Germinal center (tissue), 1 donor: ENCODE data around the gene PROC.

Experiments used
- DNase-seq: peaks from one replicate; pipeline ENCODE4 v3.0.0; 2012; ENCODE audit warnings: mixed read lengths, low spot score

PROC gene

DNA sequence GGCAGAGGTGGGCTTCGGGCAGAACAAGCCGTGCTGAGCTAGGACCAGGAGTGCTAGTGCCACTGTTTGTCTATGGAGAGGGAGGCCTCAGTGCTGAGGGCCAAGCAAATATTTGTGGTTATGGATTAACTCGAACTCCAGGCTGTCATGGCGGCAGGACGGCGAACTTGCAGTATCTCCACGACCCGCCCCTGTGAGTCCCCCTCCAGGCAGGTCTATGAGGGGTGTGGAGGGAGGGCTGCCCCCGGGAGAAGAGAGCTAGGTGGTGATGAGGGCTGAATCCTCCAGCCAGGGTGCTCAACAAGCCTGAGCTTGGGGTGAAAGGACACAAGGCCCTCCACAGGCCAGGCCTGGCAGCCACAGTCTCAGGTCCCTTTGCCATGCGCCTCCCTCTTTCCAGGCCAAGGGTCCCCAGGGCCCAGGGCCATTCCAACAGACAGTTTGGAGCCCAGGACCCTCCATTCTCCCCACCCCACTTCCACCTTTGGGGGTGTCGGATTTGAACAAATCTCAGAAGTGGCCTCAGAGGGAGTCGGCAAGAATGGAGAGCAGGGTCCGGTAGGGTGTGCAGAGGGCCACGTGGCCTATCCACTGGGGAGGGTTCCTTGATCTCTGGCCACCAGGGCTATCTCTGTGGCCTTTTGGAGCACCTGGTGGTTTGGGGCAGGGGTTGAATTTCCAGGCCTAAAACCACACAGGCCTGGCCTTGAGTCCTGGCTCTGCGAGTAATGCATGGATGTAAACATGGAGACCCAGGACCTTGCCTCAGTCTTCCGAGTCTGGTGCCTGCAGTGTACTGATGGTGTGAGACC is at the start of gene PROC:
TSS of gene PROC (plus strand) at position 128 of the 812 bp plus-strand sequence. CDS start 1,516 bp downstream, outside the sequence.
- DNase-seq: no peak

DNA sequence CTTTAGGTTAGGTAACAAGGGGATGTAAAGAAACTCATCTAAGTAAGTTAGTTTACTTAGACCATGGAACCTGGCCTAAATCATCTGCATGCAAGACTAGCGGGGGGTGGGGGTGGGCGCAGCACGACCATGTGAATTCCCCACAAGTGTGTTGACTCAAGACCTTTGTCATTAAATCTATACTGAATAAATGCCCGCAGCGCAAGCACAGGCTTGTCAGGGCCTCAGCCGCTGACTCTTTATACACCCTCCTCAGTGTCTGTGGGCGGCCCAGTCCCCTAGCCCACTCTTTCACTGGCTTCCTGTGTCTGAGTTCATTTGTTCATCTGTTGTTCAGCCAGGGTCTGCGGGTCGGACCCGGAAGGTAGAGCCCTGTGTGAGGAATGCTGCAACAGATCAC is 48.2 kb upstream of the PROC start:
- no peak for DNase-seq

DNA sequence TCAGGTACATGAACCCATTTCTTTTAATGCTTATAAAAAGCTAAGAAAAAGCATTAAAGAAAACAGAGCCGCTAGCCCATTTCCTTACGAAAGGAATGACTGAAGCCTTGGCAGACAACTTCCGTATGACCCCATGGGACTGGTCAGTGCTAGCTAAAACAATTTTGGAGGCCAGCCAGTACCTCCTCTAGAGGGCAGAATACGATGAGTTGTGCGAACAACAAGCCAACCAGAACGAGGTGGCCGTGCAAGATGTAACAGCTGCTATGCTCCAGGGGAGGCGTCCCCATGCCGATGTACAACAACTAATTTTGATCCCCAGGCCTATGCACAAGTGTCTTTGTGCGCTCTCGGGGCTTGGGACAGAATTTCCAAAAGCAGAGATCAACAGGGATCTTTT is 47.2 kb upstream of the PROC start:
- DNase-seq: no peak

DNA sequence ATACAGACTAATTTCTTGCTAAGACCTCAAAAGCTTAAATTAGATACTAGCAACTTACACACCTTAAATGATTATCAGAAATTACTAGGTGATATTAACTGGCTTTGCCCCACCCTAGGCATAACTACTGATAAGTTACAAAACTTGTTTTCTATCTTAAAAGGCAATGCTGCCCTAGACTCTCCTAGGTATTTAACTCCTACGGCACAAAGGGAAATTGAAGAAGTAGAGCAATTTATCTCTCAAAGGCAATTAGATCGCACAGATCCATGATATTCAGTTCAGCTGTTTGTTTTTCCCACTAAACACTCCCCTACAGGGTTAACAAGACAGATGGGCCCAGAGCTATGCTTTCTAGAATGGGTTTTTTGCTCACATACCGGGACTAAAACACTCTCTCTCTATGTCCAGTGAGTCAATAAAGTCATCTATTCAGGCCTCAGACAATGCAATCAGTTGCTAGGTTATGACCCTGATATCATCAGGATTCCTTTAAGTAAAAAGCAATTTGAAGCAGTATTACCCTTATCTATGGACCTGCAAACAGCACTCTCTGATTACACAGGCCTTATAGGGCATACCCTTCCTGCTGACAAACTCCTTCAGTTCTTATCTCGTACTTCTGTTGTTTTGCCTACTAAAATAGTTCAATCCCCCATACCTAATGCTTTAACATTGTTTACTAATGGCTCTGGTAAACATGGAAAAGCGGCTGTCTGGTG is 44.7 kb upstream of the PROC start:
- no peak for DNase-seq

DNA sequence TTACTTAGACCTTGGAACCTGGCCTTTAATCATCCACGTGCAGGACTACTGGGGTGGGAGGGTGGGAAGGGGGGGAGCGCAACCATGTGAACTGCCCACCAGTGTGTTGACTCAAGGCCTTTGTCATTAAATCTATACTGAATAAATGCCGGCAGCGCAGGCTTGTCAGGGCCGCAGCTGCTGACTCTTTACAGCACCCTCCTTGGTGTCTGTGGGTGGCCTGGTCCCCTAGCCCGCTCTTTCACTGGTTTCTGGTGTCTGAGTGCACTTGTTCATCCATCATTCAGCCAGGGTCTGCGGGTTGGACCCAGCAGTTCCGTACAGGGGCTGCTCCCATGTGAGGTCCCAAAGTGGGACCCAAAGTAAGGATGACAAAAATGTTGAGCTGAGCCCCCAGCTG is 42.0 kb upstream of the PROC start:
- DNase-seq: no peak

DNA sequence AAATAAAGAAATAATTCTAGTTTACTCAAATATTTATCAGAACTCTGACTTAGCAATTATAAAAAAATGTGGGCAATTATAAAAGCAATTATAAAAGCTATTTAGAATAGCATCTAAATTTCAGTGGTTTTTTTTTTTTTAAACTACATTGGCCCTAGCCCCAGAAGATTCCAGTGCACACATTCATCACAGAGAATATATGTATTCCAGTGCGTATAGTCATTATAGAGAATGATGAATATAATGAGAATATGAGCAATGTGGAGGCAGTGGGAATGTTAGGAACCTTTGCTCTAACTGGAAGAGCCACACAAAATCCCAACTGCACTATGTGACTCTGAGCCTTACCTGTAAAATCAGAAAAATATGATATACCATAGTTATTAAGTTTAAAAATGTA is 41.0 kb upstream of the PROC start:
- no peak for DNase-seq

DNA sequence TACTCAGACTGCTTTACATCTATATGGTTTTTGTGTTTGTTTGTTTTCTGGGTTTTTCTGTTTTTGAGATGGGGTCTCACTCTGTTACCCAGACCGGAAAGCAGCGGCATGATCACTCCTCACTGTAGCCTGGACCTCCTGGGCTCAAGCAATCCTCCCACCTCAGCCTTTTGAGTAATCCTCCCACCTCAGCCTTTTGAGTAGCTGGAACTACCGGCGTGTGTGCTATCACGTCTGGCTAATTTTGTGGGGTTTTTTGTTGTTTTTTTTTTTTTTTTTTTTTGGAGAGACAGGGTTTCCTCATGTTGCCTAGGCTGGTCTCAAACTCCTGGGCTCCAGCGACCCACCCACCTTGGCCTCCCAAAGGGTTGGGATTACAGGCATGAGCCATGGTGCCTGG is 39.5 kb upstream of the PROC start:
- no peak for DNase-seq

DNA sequence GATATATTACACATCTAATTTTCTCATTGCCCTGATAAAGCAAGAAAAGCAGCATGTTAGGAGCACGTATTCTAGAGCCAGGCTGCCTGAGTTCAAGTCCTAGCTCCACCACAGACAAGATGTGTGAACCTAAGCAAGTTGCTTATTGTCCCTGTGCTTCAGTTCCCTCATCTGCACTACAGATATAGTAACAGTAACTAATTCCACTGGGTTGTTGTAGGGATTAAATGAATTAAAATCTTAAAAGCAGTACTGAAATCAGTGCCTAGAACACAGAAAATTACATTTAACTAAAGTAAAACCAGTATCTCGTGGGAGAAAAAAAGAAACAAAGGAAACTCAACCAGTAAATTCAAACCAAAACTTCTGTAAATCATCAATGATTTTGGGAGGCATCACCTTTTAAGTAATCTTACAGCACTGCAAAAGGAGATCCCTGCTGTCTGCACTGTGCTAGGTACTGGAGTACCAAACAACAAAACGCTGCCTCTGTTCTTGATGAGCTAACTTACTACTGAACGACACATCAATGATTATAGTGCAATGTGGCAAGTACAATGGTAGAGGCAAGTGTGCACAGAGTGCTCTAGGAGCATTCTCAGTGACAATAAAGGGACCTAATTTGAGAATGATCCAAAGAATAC is 38.4 kb upstream of the PROC start:
- DNase-seq: no peak

DNA sequence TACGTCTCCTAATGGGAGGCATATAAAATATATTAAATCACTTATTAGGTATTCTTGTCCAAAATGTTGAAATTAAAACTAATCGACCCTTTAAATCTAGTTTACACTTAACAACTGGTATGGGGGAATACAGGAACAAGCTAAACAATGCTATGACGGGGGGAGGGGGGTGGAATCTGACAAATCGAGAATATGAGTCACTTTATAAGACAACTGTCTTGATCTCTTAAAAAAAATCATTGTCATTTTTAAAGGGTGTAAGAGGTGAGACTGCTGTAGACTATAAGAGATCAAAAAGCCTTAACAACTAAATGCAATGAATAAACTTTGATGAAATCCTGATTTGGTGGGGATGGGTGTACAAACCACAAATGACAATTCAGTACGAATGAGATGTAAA is 36.5 kb upstream of the PROC start:
- DNase-seq: no peak

DNA sequence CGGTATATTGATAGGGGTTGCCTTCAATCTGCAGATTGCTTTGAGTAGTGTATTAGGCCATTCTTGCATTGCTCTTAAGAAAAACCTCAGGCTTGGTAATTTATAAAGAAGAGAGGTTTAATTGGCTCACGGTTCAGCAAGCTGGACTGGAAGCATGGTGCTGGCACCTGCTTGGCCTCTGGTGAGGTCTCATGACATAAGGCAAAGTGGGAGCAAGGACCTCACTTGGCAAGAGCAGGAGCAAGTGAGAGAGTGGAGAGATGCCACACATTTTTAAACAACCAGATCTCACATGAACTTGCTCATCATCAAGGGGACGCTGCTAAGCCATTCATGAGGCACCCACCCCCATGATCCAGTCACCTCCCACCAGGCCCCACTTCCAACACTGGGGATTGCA is 35.4 kb upstream of the PROC start:
- DNase-seq: no peak

DNA sequence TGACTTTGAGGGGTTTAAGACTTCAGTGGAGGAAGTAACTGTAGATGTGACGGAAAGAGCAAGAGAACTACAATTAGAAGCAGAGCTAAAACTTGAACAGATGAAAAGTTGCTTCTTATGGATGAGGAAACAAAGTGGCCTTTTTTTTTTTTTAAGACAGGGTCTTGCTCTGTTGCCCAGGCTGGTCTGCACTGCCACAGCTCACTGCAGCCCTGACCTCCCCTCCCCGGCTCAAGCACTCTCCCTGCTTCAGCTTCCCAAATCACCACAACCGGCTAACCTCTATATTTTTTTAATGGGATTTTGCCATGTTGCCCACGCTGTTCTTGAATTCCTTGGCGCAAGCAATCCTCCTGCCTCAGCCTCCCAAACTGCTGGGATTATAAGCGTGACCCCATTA is 33.7 kb upstream of the PROC start:
- DNase-seq: no peak

DNA sequence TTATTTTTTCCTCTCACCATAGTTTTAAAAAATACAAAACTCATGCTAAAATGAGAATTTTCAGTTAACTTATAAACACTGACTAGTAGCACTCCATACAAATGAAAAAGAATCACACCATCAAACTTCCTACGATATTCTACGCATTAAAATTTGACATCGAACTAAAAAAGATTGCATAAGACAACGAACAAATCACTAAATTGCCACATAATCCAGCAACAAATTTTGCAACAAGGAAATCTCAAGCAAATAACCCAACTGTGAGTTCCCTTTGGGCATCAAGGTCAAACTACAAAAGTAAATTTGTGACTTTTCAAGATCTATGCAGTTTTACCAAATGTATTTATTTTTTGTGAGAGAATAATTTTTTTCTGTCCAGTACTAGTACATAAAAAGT is 32.0 kb upstream of the PROC start:
- no peak for DNase-seq

DNA sequence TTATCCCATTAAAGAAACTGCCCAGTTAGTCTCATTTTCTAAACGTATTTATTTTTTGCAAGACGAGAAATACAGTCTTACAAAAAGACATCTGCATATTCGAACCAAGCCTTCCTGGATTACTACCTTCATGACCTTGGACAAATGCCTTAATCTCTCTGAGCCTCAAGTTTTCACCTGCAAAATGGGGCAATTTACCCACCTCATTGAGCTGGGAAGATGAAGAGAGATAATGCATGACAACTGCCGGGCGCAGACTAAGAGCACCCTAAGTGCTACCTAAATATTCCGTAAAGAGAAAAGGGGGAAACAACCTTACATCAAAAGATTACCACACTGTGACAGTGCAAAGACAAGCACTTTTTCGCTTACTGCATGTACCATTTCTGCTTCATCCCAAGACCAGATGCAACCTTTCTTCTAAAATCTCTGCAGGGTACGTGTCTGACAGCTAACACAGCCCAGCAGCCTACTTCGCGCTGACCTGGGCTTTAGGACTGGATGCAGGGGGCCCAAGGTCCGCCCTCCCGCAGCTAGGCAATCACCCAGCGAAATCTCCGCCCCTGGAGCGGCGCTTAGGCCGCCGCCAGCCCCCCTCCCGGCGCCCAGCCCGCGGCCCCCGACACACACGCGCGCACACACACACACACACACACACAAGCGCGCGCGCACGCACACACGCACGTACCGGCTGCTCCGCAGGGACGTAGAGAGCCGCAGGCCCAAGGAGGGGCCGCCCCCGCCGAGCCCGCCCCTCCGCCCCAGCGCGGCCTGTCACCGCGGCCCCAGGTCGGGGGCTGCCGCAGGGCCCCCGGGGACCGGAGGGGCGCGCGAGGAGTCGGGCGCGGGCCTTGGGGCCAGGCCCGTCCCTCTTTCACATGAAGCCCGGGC is 31.2 kb upstream of the PROC start:
- DNase-seq: peak; percentile 80

DNA sequence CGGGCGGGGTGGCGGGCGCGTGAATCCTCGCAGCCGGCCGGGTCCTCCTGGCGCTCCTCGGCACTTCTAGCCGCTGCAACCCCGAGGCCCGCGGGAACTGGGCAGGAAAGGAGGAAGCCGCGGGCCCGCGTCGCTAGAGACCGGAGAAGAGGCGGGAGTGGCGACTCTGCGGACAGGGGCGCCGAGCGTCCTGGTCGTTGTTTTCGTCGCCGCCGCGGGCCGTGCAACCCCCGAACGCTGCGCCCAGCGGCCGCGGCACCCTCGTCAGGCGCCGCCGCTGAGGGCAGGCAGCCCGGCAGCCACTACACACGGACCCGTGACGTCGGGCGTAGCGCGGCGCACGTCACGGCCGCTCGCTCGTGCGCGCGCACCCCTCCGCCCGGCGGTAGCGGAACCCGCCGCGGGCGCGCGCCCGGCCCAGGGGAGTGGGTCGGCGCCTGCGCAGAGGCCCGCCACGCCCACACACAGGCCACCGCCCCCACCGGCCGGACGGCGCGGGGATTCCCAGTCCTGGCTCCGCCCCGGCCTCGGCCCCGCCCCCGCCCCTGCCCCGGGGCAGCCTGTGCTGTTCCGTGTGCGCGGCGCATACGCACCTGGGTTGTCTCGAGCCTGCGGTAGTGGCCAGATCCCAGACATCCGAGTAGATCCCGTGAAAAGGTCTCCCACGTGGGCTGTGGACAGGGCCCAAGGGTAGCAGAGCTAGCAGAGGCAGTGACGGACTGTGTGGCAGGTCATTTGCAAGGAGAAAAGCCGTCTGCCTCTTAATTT is 30.4 kb upstream of the PROC start, which contains the start of gene MAP3K2:
TSS of gene MAP3K2 (minus strand) at position 321 of the 768 bp plus-strand sequence. CDS start 44,846 bp downstream, outside the sequence.
- peak; percentile 99 for DNase-seq

DNA sequence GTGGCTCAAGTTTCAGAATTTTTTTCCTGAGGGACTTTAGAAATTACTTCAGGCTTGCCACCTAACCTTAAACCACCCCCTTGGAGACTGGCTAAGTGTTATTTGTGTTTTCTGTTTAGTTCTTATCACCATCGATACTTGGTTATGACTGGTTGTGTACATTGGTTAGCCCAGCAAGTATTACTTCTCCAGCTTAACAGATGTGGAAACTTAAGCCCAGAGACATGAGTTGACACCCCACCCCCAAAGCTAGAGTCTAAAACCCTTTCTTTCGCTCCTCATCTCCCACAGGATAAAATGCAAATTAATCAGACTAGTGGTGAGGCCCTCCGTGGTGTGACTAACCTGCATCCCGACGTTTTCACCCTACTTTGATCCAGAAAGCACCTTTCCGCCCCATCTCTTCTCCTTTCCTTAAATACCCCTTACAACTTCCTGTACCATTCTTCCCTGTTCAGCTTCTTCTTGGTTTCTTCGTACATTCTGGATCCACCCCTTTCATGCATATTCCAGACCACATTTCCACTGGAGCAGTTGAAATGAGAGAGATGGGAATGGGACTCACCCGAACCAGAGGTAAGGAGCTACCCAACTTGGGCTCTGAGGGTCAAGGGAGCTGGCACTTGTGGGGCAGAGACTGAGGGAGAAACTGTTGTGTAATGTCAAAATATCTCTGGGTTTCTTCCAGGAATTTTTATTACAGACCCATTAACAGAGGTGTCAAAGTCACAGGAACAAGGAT is 29.6 kb upstream of the PROC start:
- DNase-seq: no peak

DNA sequence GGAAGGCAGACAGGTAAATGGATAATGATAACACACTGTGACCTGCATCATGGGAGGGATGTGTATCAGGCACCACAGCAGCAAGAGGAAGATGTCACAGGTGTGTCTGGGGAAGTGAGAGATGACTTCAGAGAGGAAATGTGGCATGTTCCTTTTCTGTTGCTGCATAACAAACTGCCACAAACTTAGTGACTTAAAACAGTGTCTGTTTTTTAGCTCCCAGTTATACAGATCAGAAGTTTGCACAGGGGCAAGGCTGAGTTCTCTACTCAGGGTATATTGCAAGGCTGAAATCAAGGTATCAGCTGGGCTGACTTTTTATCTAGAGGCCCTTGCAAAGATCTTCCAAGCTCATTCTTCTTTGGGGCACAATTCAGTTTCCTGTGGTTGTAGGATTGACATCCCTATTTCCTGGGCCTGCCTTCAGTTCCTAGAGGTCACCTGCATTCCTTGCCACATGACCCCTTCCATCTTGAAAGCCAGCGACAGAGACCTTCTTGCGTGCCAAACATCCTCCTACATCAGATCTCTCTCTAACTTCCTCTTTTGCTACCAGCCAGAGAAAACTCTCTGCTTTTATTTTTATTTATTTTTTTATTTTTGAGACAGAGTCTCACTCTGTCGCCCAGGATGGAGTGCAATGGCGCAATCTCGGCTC is 28.3 kb upstream of the PROC start:
- peak; percentile 46 for DNase-seq

DNA sequence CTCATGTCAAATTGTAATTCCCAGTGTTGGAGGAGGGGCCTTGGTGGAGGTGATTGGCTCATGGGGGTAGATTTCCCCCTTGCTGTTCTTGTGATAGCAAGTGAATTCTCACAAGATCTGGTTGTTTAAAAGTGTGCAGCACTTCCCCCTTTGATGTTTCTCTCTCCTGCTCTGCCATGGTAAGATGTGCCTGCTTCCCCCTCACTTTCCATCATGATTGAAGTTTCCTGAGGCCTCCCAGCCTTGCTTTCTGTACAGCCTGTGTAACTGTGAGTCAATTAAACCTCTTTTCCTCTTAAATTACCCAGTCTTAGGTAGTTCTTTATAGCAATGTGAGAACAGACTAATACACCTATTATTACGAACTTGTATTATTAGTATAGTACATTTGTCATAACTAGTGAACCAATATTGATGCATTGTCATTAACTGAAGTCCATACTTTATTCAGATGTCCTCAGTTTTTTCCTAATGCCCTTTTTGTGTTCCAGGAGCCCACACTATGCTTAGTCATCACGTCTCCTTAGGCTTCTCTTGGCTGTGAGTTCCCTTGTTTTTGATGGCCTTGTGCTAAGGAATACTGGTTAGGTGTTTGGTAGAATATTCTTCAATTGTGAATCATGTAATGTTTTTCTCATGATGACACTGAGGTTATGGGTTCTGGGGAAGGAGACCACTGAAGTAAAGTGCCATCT is 25.9 kb upstream of the PROC start:
- no peak for DNase-seq

DNA sequence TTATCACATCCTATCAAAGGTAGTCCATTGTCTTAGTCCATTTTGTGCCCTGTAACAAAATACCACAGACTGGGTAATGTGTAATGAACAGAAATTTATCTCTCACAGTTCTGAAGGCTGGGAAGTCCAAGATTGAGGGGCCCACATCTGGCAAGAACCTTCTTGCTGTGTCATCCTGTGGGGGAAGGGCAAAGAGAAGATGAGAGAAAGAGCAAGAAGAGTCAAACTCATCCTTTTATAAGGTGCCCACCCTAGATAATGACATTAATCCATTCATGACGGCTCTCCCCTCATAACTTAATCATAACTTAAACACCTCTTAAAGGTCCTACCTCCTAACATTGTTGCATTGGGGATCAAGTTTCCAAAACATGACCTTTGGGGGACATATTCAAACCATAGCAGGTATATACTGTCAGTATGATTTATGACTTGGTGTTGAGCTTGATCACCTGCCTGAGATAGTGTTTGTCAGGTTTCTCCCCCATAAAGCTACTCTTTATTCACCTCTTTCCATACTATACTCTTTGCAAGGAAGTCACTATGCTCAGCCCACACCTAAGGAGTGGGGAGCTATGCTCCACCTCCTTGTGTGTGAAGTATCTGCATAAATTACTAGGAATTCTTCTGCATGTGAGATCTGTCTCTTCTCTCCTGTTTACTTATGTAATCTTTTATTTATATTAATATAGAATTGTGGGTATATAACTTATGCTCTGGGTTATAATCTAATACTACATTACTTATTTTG is 25.2 kb upstream of the PROC start:
- DNase-seq: no peak

DNA sequence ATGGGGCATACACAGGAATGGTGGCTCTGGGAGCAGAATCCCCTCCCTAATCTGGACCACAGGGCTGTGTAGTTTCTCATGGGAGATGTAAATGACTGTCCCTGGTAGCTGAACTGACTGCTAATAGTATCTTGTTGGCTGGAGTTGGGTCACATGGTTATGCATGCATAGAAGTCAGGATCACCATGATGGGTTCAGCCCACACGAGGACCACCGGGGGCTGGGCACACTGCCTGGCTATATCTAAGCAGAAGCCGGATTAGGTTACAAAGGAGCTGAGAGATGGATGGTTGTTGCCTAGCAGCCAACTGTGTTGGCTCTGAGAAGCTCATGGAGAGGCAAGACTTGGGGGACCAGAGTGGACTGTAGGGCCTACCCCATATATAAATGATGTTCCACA is 23.7 kb upstream of the PROC start:
- DNase-seq: no peak
